NCI-H187 (cell line): Measurements from ENCODE around the gene KLF1.

Experiments
- DNase-seq, 2 experiments: peaks; one replicate each; lab custom pipeline; 2025; lab: John Stamatoyannopoulos, UW

Gene KLF1

DNA sequence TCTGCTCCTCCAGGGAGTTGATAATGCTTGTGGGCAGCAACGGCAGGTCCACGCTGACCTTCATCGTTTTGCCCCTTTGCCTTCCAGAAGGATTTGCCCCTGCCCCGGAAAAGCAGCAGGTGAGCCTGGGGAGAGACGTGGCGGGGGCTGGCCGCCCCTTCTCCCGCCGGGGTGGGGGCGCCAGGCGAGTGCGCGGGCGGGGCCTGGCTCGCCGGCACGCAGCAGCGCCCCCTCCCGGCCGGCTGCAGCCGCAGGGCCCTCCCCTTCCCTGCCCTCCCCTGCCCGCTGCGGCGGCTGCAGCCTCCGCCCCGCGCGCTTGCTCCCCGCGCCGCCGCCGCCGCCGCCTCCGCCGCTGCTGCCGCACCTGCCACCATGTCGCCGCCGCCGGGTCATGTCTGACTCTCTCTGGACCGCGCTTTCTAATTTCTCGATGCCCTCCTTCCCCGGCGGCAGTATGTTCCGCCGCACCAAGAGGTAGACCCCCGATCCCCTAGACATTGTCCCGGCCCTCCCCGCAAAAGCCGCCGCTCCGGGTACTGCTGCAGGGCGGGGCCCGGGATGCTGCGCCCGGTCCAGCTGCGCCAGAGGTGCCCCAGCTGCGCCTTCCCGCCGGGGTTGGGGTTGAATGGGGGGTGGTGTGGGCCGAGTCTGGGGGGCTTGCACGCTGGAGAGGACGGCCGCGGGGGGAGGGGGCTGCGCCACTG lies 48.7 kb downstream of the KLF1 start, which contains the start of gene MAST1:
MAST1 (plus strand) TSS at position 334 of the 704 bp plus-strand sequence; CDS start at position 392, 58 bp downstream.
- DNase-seq, result no peak

DNA sequence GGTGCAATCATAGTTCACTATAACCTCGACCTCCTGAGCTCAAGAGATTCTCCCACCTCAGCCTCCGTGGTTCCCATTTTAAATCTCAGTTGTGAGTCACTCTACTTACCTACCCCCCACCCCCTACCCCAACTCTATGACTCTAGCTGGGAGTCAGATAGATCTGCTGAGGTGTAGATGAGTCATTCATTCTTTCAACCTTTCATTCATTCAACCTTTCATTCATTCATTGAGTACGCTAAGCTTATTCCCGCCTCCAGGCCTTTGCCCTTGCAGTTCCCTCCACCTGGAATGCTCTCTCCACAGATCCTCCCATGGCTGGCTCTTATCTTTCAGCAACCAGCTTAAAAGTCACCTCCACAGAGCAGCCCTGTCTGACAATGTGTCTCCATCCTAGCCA lies 49.8 kb downstream of the KLF1 start:
- no peak for DNase-seq

DNA sequence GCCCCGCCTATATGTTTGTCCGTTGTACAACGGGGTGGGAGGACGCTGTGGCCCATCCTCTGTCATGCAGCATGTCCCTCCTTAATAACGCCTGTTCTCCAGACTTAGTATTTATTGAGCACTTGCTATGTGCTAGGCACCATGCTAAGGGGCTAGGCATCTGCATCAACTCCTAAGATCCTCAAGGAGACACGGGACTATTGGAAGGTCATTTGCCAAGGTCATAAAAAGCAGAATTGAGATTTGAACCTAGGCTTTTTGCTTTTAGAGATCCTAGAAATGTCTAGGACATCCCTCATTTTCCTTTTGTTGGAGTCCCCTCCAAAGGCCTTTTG lies 50.5 kb downstream of the KLF1 start:
- DNase-seq, result no peak

DNA sequence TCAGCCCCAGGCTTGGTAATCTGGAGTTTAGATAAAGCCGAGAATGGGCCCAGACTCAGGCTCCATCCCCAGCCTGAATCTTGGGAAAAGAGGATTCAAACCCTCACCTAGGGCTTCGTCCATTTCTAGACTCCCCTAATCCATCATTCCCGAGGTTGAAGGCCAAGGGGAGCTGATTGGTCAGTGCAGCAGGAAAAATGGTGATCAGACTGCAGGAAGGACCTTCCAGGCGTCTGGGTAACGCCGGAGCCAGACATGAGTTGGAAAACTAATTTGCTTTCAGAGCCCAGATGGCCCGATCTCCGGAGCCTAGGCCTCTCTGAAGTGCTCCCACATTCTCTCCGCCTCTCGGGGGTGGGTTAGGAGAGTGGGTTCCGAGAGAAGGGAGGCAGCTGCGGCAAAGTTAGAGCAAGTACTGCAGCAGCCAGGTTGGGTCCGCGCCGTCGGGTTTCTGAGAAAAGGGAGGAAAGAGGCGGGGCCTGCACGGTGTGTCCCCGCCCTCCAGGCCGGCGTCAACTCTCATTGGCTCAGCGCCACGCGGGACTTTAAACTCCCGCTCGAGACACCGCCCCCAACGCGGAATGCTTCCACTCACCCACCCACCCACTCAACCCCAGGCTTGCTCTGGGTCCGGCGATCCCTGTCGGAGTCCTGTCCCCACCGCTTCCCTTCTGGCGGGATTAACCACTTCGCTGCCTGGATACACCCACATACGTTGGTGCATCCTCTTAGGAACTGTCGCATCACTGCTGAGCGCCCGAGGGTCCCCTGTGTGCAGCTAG lies 51.8 kb downstream of the KLF1 start:
- DNase-seq, result peak in 1 of 2 experiments; percentile 46

DNA sequence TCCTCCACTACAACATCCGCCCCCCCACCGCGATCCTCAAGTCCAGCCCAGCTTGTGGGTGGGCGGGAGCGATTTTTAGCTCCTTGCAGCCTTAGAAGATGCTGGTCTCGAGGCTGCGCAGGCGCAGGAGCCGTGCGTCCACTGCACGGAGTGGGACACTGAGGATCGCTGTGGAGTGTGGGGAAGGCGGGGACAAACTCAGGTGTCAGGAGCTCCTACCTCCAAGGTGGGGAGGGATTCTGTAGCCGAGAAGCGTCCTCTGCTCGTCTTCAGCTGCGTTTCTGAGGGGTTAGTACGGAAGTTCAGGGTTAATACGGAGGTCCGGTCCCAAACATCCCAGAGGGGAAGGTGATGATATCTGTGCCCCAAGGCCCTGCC lies 52.4 kb downstream of the KLF1 start, which contains the start of gene RTBDN:
RTBDN (minus strand) TSS at position 14 of the 378 bp plus-strand sequence. CDS start 4,600 bp downstream, outside the sequence.
- no peak for DNase-seq
